Activated CD8-positive, alpha-beta memory T cell treated with anti-CD3 and anti-CD28 coated beads for 36 hours (primary cell): Measurements from ENCODE around the gene MEDAG. TPM values are rescaled to one million over a fixed set of nuclear protein-coding genes. Genes with fewer than 3 reads are reported as not detected.
"Not testable (repeated sequence)": the region's sequence is repeated elsewhere in the genome, so short reads cannot be mapped to it uniquely, and the experiment has no call there.

Source experiments
- CTCF ChIA-PET: fragments of 350-600 bp; sonication (Branson Sonifier 250); formaldehyde crosslinking; loops from one replicate; lab custom pipeline; 2021; ENCODE audit warnings: antibody characterized with exemption; lab: Charles Lee
- POLR2A ChIA-PET: fragments of 350-600 bp; sonication (Branson Sonifier 250); formaldehyde crosslinking; loops from one replicate; lab custom pipeline; 2021; ENCODE audit warnings: antibody characterized with exemption; lab: Charles Lee
- total RNA-seq, 2 experiments: library from RNA; stranded (reverse); gene quantifications; one replicate each; pipeline ENCODE4 v1.2.3, GENCODE V29; 2021

MEDAG gene
- total RNA-seq, 2 experiments from 2014 or later, result not detected

- POLR2A ChIA-PET, result interaction anchor here (1.0 kb wide), 1 partner anchor 17 kb away, joined by 3 read pairs; no protein-coding TSS in a partner anchor
- CTCF ChIA-PET, result no interaction called here
These were observed 7.3 kb upstream of the MEDAG start for GRCh38 chr13:30898678-30899241.

GRCh38 chr13:30900436-30900835, 5.6 kb upstream of the MEDAG start:
- ChIA-PET CTCF (no interaction called here), POLR2A (no interaction called here)

- POLR2A ChIA-PET, result no interaction called here
- CTCF ChIA-PET, result no interaction called here
These were observed 4.9 kb upstream of the MEDAG start for GRCh38 chr13:30900952-30901749.

GRCh38 chr13:30904043-30904442, 2.0 kb upstream of the MEDAG start:
- ChIA-PET CTCF (no interaction called here), POLR2A (no interaction called here)

- CTCF ChIA-PET, result no interaction called here
- POLR2A ChIA-PET, result no interaction called here
These were observed 460 bp downstream of the MEDAG start for GRCh38 chr13:30906411-30907051.

- POLR2A ChIA-PET, result no interaction called here
- CTCF ChIA-PET, result no interaction called here
These were observed 1.2 kb downstream of the MEDAG start for GRCh38 chr13:30907121-30907861.

- POLR2A ChIA-PET, result no interaction called here
- CTCF ChIA-PET, result interaction anchor here (0.7 kb wide), 1 partner anchor 213 kb away, joined by 4 read pairs; no protein-coding TSS in a partner anchor
These were observed 2.4 kb downstream of the MEDAG start for GRCh38 chr13:30908416-30908980.

GRCh38 chr13:30910676-30911075, 4.6 kb downstream of the MEDAG start:
- ChIA-PET CTCF (no interaction called here), POLR2A (interaction anchor here (0.6 kb wide), 1 partner anchor 47 kb away, joined by 3 read pairs; no protein-coding TSS in a partner anchor)

- CTCF ChIA-PET, result no interaction called here
- POLR2A ChIA-PET, result interaction anchor here (1.1 kb wide), 1 partner anchor 17 kb away, joined by 3 read pairs; no protein-coding TSS in a partner anchor
These were observed 9.8 kb downstream of the MEDAG start for GRCh38 chr13:30915691-30916541.

GRCh38 chr13:30916991-30917390, 10.9 kb downstream of the MEDAG start:
- CTCF ChIA-PET, result no interaction called here
- POLR2A ChIA-PET, result no interaction called here

GRCh38 chr13:30918662-30919405, 12.8 kb downstream of the MEDAG start:
- CTCF ChIA-PET, result no interaction called here

GRCh38 chr13:30920162-30920909, 14.3 kb downstream of the MEDAG start:
- POLR2A ChIA-PET, result interaction anchor here (0.6 kb wide), 1 partner anchor 317 kb away, joined by 10 read pairs; no protein-coding TSS in a partner anchor
- CTCF ChIA-PET, result interaction anchor here (0.6 kb wide), 1 partner anchor 58 kb away, joined by 7 read pairs; no protein-coding TSS in a partner anchor

More at GRCh38 chr13:30918662-30919405, 12.8 kb downstream of the MEDAG start:
- POLR2A ChIA-PET, result no interaction called here

- ChIA-PET CTCF (no interaction called here), POLR2A (no interaction called here)
These were observed 17.3 kb downstream of the MEDAG start for GRCh38 chr13:30923418-30923817.

GRCh38 chr13:30924721-30925120, 18.6 kb downstream of the MEDAG start:
- CTCF ChIA-PET, result no interaction called here
- POLR2A ChIA-PET, result no interaction called here

GRCh38 chr13:30925429-30925828, 19.4 kb downstream of the MEDAG start:
- ChIA-PET CTCF (no interaction called here), POLR2A (no interaction called here)

GRCh38 chr13:30926781-30927180, 20.7 kb downstream of the MEDAG start:
- CTCF ChIA-PET, result no interaction called here
- POLR2A ChIA-PET, result no interaction called here

GRCh38 chr13:30927188-30927587, 21.1 kb downstream of the MEDAG start:
- CTCF ChIA-PET, POLR2A ChIA-PET: not testable (repeated sequence)
